K562 (cell line): ENCODE data around the gene VAMP4. TPM values are rescaled to one million over a fixed set of nuclear protein-coding genes. Genes with fewer than 3 reads are reported as not detected.

Experiments
- ADNP ChIP-seq: fragments of 200-800 bp; sonication (Bioruptor generic); IDR thresholded peaks from 2 replicates; pipeline ENCODE4 v1.6.1; 2016; ENCODE audit warnings: missing genetic modification characterization, missing compliant biosample characterization
- BRD4 ChIP-seq: fragments of 200-600 bp; sonication (generic); IDR thresholded peaks from 2 replicates; pipeline ENCODE4 v1.6.1; 2017; ENCODE audit warnings: inconsistent platforms
- CBX2 ChIP-seq: fragments of 200-600 bp; sonication (generic); IDR thresholded peaks from one replicate; pipeline ENCODE4 v1.6.1; 2012; ENCODE audit warnings: mild to moderate bottlenecking, low read length, inconsistent platforms; ENCODE audit not compliant: insufficient read depth, poor library complexity, severe bottlenecking
- DPF2 ChIP-seq: fragments of 450-650 bp; IDR thresholded peaks from 2 replicates; pipeline ENCODE4 v1.6.1; 2016
- ETV1 ChIP-seq: fragments of 450-650 bp; conservative IDR thresholded peaks from 2 replicates; pipeline ENCODE4 v1.6.1; 2016; ENCODE audit warnings: missing genetic modification characterization, control low read depth, low read depth, missing compliant biosample characterization
- ETV5 ChIP-seq: sonication (generic); formaldehyde crosslinking; IDR thresholded peaks from 2 replicates; pipeline ENCODE4 v1.4.0; 2020; ENCODE audit warnings: low read depth, mild to moderate bottlenecking, missing genetic modification reagents
- EWSR1 ChIP-seq: fragments of 450-650 bp; IDR thresholded peaks from 2 replicates; pipeline ENCODE4 v1.6.1; 2018; ENCODE audit warnings: borderline replicate concordance, mild to moderate bottlenecking, low read depth, moderate library complexity; ENCODE audit not compliant: partially characterized antibody
- HCFC1 ChIP-seq: IDR thresholded peaks from 2 replicates; pipeline ENCODE4 v1.6.1; 2012; ENCODE audit warnings: low read depth, low read length, improper control_type of control experiment
- HEY1 ChIP-seq: fragments of 250-450 bp; sonication (Bioruptor Pico); IDR thresholded peaks from 2 replicates; pipeline ENCODE4 v1.5.0; 2020; ENCODE audit warnings: mild to moderate bottlenecking, moderate library complexity, borderline replicate concordance
- ILF3 ChIP-seq: fragments of 450-650 bp; IDR thresholded peaks from 2 replicates; pipeline ENCODE4 v1.6.1; 2018; ENCODE audit warnings: antibody characterized with exemption, mild to moderate bottlenecking, moderate library complexity, borderline replicate concordance
- POLR3A ChIP-seq: IDR thresholded peaks from 2 replicates; pipeline ENCODE4 v1.6.1; 2011; ENCODE audit warnings: borderline replicate concordance, mild to moderate bottlenecking, moderate library complexity; ENCODE audit not compliant: insufficient read length, insufficient read depth; ENCODE audit errors: extremely low read depth
- RB1 ChIP-seq: fragments of 450-650 bp; IDR thresholded peaks from 2 replicates; pipeline ENCODE4 v1.6.1; 2017; ENCODE audit warnings: low read depth, mild to moderate bottlenecking
- SIN3B ChIP-seq: fragments of 450-650 bp; IDR thresholded peaks from 2 replicates; pipeline ENCODE4 v1.6.1; 2017; ENCODE audit warnings: low read depth, mild to moderate bottlenecking, moderate library complexity
- SP1 ChIP-seq: sonication (generic); formaldehyde crosslinking; IDR thresholded peaks from 2 replicates; pipeline ENCODE4 v1.8.1; 2022; ENCODE audit warnings: mild to moderate bottlenecking, missing genetic modification reagents
- SREBF1 ChIP-seq: fragments of 150-350 bp; IDR thresholded peaks from 2 replicates; pipeline ENCODE4 v1.6.1; 2014; ENCODE audit warnings: antibody characterized with exemption, low read depth, low read length, borderline replicate concordance
- ZNF146 ChIP-seq: IDR thresholded peaks from one replicate; pipeline ENCODE4 v1.6.1; 2018; ENCODE audit warnings: missing compliant biosample characterization; ENCODE audit not compliant: unreplicated experiment
- ZNF551 ChIP-seq: fragments of 250-450 bp; sonication (Bioruptor Pico); IDR thresholded peaks from 2 replicates; pipeline ENCODE4 v1.5.0; 2021; ENCODE audit warnings: mild to moderate bottlenecking, moderate library complexity
- ZNF707 ChIP-seq: fragments of 250-450 bp; sonication (Bioruptor Pico); conservative IDR thresholded peaks from 2 replicates; pipeline ENCODE4 v1.8.0; 2022; ENCODE audit warnings: inconsistent platforms, mild to moderate bottlenecking, moderate library complexity
- ZNF75A ChIP-seq: fragments of 450-650 bp; formaldehyde crosslinking; IDR thresholded peaks from 2 replicates; pipeline ENCODE4 v1.4.0; 2020; ENCODE audit warnings: mild to moderate bottlenecking
- ZNF778 ChIP-seq: fragments of 450-650 bp; formaldehyde crosslinking; IDR thresholded peaks from 2 replicates; pipeline ENCODE4 v1.4.0; 2020; ENCODE audit warnings: mild to moderate bottlenecking, moderate library complexity
- polyA plus RNA-seq, 8 experiments: library from polyadenylated mRNA; depleted of rRNA in 4 of 8; stranded (reverse) in 5 of 8; unstranded in 3 of 8; fragments of >200 nt; fragmentation: Nextera tagmentation in 2 of 8; fragmentation: Illumina TruSeq in 1 of 8; extraction: Ambion mirVana in 2 of 8; extraction: Trizol in 1 of 8; gene quantifications; 2 replicates each; pipeline versions ENCODE4 v1.2.1 to v1.2.3, GENCODE V29; 2011 to 2014; ENCODE audit warnings: inconsistent platforms in 1 of 8, missing spikeins in 1 of 8
- total RNA-seq, 7 experiments: library from RNA; depleted of rRNA in 6 of 7; stranded (reverse); fragments of >200 nt in 6 of 7; fragmentation: Illumina TruSeq in 2 of 7; extraction: Trizol in 2 of 7; gene quantifications; 2 replicates each; pipeline versions ENCODE4 v1.2.1 to v1.2.3, GENCODE V29; 2011 to 2021; ENCODE audit warnings: low replicate concordance in 1 of 7
- TF ChIP-seq, protein P1 (sequence below): fragments of 450-650 bp; IDR thresholded peaks from 2 replicates; pipeline ENCODE4 v1.6.1; 2016; ENCODE audit warnings: mild to moderate bottlenecking
- TF ChIP-seq, protein P2 (sequence below): sonication (generic); formaldehyde crosslinking; IDR thresholded peaks from 2 replicates; pipeline ENCODE4 v1.8.0; 2023; ENCODE audit warnings: mild to moderate bottlenecking, missing genetic modification reagents
- TF ChIP-seq, protein P3 (sequence below): IDR thresholded peaks from 2 replicates; pipeline ENCODE4 v1.6.1; 2011; ENCODE audit warnings: borderline replicate concordance, low read depth, mild to moderate bottlenecking, moderate library complexity, low read length; ENCODE audit not compliant: insufficient read depth, poor library complexity, severe bottlenecking

VAMP4 gene
- total and polyA plus RNA-seq, 9 of the 15 experiments (the other 6 are each of a cell fraction or from before 2014, with no cell fraction given): 3.3 to 21.4 (median 11.9) TPM

DNA sequence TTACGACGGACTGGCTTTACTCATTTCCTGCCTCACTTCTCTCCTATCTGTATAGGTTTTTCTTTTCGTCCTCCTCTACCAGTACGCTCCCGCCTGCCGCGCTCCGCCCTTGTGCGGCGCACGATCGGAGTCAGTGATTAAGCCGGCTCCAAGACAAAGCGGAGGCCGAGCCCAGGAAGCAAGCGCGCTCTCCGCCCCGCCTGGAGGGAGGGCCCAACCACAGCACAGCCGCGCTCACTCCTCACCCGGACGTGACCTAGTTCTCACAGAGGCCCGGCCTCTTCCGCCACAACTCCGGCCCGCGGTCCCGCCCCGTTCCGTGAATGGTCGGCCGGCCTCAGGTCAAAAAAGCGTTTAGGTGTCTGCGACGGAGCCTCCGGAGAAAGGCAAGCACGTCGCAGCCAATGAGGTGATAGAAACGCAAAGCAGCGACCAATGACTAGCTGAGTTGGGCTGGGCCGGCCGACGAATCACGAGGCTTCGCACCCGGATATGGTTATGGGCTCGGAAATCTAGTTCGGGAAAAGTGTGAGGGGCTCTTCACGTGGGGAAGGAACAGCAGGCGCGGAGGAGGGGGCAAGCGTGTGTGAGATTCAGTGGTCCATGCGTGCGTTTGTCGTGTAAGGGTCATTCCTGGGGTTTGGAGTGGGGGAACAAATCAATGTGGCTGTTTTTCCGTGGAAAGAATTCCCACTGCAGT is 39.5 kb upstream of the VAMP4 start, which contains the start of gene METTL13 (continued):
- TF ChIP-seq, protein P1, sequence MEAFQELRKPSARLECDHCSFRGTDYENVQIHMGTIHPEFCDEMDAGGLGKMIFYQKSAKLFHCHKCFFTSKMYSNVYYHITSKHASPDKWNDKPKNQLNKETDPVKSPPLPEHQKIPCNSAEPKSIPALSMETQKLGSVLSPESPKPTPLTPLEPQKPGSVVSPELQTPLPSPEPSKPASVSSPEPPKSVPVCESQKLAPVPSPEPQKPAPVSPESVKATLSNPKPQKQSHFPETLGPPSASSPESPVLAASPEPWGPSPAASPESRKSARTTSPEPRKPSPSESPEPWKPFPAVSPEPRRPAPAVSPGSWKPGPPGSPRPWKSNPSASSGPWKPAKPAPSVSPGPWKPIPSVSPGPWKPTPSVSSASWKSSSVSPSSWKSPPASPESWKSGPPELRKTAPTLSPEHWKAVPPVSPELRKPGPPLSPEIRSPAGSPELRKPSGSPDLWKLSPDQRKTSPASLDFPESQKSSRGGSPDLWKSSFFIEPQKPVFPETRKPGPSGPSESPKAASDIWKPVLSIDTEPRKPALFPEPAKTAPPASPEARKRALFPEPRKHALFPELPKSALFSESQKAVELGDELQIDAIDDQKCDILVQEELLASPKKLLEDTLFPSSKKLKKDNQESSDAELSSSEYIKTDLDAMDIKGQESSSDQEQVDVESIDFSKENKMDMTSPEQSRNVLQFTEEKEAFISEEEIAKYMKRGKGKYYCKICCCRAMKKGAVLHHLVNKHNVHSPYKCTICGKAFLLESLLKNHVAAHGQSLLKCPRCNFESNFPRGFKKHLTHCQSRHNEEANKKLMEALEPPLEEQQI: peak; percentile 89
- TF ChIP-seq SP1 (CRISPR knock-in tag): peak; percentile 90
- no peak for TF ChIP-seq ZNF75A (CRISPR knock-in tag)
- TF ChIP-seq ZNF551 (CRISPR knock-in tag): no peak
- TF ChIP-seq EWSR1: no peak
- TF ChIP-seq, protein P2, sequence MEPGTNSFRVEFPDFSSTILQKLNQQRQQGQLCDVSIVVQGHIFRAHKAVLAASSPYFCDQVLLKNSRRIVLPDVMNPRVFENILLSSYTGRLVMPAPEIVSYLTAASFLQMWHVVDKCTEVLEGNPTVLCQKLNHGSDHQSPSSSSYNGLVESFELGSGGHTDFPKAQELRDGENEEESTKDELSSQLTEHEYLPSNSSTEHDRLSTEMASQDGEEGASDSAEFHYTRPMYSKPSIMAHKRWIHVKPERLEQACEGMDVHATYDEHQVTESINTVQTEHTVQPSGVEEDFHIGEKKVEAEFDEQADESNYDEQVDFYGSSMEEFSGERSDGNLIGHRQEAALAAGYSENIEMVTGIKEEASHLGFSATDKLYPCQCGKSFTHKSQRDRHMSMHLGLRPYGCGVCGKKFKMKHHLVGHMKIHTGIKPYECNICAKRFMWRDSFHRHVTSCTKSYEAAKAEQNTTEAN (CRISPR knock-in tag): peak; percentile 36; the same call in 1 of the 2 replicates
- TF ChIP-seq ZNF146 (CRISPR knock-in tag): no peak
- no peak for TF ChIP-seq ZNF707
- TF ChIP-seq ETV1 (tag): no peak
- TF ChIP-seq POLR3A: no peak
- TF ChIP-seq BRD4: no peak
- TF ChIP-seq, protein P3, sequence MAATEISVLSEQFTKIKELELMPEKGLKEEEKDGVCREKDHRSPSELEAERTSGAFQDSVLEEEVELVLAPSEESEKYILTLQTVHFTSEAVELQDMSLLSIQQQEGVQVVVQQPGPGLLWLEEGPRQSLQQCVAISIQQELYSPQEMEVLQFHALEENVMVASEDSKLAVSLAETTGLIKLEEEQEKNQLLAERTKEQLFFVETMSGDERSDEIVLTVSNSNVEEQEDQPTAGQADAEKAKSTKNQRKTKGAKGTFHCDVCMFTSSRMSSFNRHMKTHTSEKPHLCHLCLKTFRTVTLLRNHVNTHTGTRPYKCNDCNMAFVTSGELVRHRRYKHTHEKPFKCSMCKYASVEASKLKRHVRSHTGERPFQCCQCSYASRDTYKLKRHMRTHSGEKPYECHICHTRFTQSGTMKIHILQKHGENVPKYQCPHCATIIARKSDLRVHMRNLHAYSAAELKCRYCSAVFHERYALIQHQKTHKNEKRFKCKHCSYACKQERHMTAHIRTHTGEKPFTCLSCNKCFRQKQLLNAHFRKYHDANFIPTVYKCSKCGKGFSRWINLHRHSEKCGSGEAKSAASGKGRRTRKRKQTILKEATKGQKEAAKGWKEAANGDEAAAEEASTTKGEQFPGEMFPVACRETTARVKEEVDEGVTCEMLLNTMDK: no peak
- no peak for TF ChIP-seq HEY1 (CRISPR knock-in tag)
- peak; percentile 51; the same call in 1 of the 2 replicates for TF ChIP-seq ETV5
- no peak for TF ChIP-seq CBX2
- no peak for TF ChIP-seq ADNP (tag)
- TF ChIP-seq SIN3B: peak; percentile 85
- peak; percentile 2; the same call in 1 of the 2 replicates for TF ChIP-seq DPF2
- TF ChIP-seq HCFC1: peak; percentile 80
- TF ChIP-seq ZNF778 (CRISPR knock-in tag): no peak
- TF ChIP-seq RB1: 0 out of 2 replicates have a peak, but pooled peaks have one; percentile 34
- TF ChIP-seq ILF3: no peak
- TF ChIP-seq SREBF1: no peak
